ENCODE results near the gene EHHADH. TPM values are rescaled to one million over a fixed set of nuclear protein-coding genes. Genes with fewer than 3 reads are reported as not detected.

Gene EHHADH
- total and polyA plus RNA-seq, 4 donors = 2.8 to 11.1 (median 6.3) TPM

- Histone ChIP-seq H3K27ac (ENCODE audit: low read depth in 1 of 2, low read length in 1 of 2) (no peak overlapping the region), H3K27me3 (ENCODE audit: control insufficient read depth in 3 of 3, insufficient read depth in 3 of 3, low read length in 2 of 3) (peaks cover 0 to 23% (median 8%) of the 10 kb centered on the region in 3 donors), H3K4me1 (ENCODE audit: control insufficient read depth in 5 of 5, insufficient read depth in 5 of 5, low read length in 5 of 5) (peaks cover 0 to 27% (median 7%) of the 10 kb centered on the region in 5 donors), H3K4me3 (no peak overlapping the region), H3K9ac (ENCODE audit: insufficient read depth in 1 of 2, low read length in 2 of 2) (no peak overlapping the region), H3K9me3 (ENCODE audit: control insufficient read depth in 4 of 4, insufficient read depth in 3 of 4, low read length in 3 of 4) (no peaks in the 10 kb centered on the region), H3K36me3 (ENCODE audit: control insufficient read depth in 4 of 4, insufficient read depth in 4 of 4, low read length in 4 of 4) (no peaks in the 10 kb centered on the region)
- TF ChIP-seq CTCF (IDR thresholded peaks at IDR 0.05; ENCODE audit: control extremely low read depth, extremely low read depth) = no peak
- ATAC-seq (ENCODE audit: insufficient read depth, low FRiP score) (no peak), DNase-seq (peak in 2 of 3 donors; percentile 54 to 61)
- 65 to 82% methylated on average over 3 of the region's 3 CpGs for WGBS, 2 donors
These were observed 104.3 kb downstream of the EHHADH start for GRCh38 chr3:185149591-185149990.

- Histone ChIP-seq H3K4me3 (no peak overlapping the region), H3K9ac (ENCODE audit: insufficient read depth in 1 of 2, low read length in 2 of 2) (no peak overlapping the region), H3K27ac (ENCODE audit: low read depth in 1 of 2, low read length in 1 of 2) (no peak overlapping the region), H3K4me1 (ENCODE audit: control insufficient read depth in 5 of 5, insufficient read depth in 5 of 5, low read length in 5 of 5) (peaks cover 0 to 11% (median 0%) of the 10 kb centered on the region in 5 donors), H3K27me3 (ENCODE audit: control insufficient read depth in 3 of 3, insufficient read depth in 3 of 3, low read length in 2 of 3) (peaks cover 0 to 6% (median 2%) of the 10 kb centered on the region in 3 donors), H3K9me3 (ENCODE audit: control insufficient read depth in 4 of 4, insufficient read depth in 3 of 4, low read length in 3 of 4) (no peaks in the 10 kb centered on the region), H3K36me3 (ENCODE audit: control insufficient read depth in 4 of 4, insufficient read depth in 4 of 4, low read length in 4 of 4) (no peaks in the 10 kb centered on the region)
- TF ChIP-seq CTCF (IDR thresholded peaks at IDR 0.05; ENCODE audit: control extremely low read depth, extremely low read depth) = no peak
- ATAC-seq (ENCODE audit: insufficient read depth, low FRiP score) (no peak), DNase-seq (no peak)
- WGBS, 2 donors = 95% methylated on average over 6 of the region's 6 CpGs
These were observed 108.3 kb downstream of the EHHADH start for GRCh38 chr3:185145511-185145910.

GRCh38 chr3:185144784-185145183 is 109.1 kb downstream of the EHHADH start:
- no peak for TF ChIP-seq CTCF (IDR thresholded peaks at IDR 0.05; ENCODE audit: control extremely low read depth, extremely low read depth)
- no peaks in the 10 kb centered on the region for H3K9me3 ChIP-seq (ENCODE audit: control insufficient read depth in 4 of 4, insufficient read depth in 3 of 4, low read length in 3 of 4)
- peaks cover 0 to 9% (median 0%) of the 10 kb centered on the region in 5 donors for H3K4me1 ChIP-seq (ENCODE audit: control insufficient read depth in 5 of 5, insufficient read depth in 5 of 5, low read length in 5 of 5)
- peaks cover 0 to 2% (median 0%) of the 10 kb centered on the region in 3 donors for H3K27me3 ChIP-seq (ENCODE audit: control insufficient read depth in 3 of 3, insufficient read depth in 3 of 3, low read length in 2 of 3)
- H3K4me3 ChIP-seq = no peak overlapping the region
- 96 to 99% methylated on average over 3 of the region's 3 CpGs for WGBS, 2 donors
- no peak overlapping the region for H3K27ac ChIP-seq (ENCODE audit: low read depth in 1 of 2, low read length in 1 of 2)
- no peak for ATAC-seq (ENCODE audit: insufficient read depth, low FRiP score)
- no peak for DNase-seq
- no peaks in the 10 kb centered on the region for H3K36me3 ChIP-seq (ENCODE audit: control insufficient read depth in 4 of 4, insufficient read depth in 4 of 4, low read length in 4 of 4)
- H3K9ac ChIP-seq (ENCODE audit: insufficient read depth in 1 of 2, low read length in 2 of 2) = no peak overlapping the region

Small RNAs within 50 kb of the gene (small RNA-seq; reads per million reads assigned to genes)
- 0.10 reads per million for gene MIR5588 (ENCODE audit: low replicate concordance)

Other genes with a start within 250 kb of the EHHADH start
- gene C3orf70, start 101.0 kb downstream of the EHHADH start, total RNA-seq = 1 to 10 TPM; 3.0 to 4.9 TPM
- gene C3orf70, start 101.0 kb downstream of the EHHADH start, polyA plus RNA-seq = under 1 TPM; 0.45 to 0.67 TPM
- 10 to 100 TPM; 31.0 to 74.8 TPM for gene MAP3K13, start 109.1 kb upstream of the EHHADH start, total RNA-seq
- 10 to 100 TPM; 20.7 to 27.6 TPM for gene MAP3K13, start 109.1 kb upstream of the EHHADH start, polyA plus RNA-seq
- 10 to 100 TPM; 29.5 to 36.4 TPM for gene TMEM41A, start 245.0 kb upstream of the EHHADH start, total RNA-seq
- gene TMEM41A, start 245.0 kb upstream of the EHHADH start, polyA plus RNA-seq = 10 to 100 TPM; 18.4 to 20.3 TPM

Measured in lung (tissue), 13 donors.